Natural killer cell (primary cell): ENCODE data around the gene NSMCE3. TPM values are rescaled to one million over a fixed set of nuclear protein-coding genes. Genes with fewer than 3 reads are reported as not detected.

ENCODE experiments used
- ATAC-seq, 3 donors: fragments of 150-1000 bp in 2 of 3; fragments of 200-7000 bp in 1 of 3; cut with Tn5 transposase; 1 replicate in 1 of 3; 2 replicates in 2 of 3; pipeline ENCODE4 v1.10.0; 2021; ENCODE audit warnings: mild to moderate bottlenecking in 2 of 3, moderate library complexity in 2 of 3
- DNase-seq, 2 donors: peaks; one replicate each; pipeline versions ENCODE4 v3.0.0 to v3.0.0-alpha.2; 2013 to 2021; ENCODE audit warnings: mixed read lengths in 1 of 2
- H3K27ac ChIP-seq: one replicate; pipeline ENCODE4 v1.5.1; 2013; ENCODE audit warnings: mild to moderate bottlenecking, low read length
- H3K27me3 ChIP-seq: one replicate; pipeline ENCODE4 v1.6.1; 2013; ENCODE audit warnings: low read length; ENCODE audit not compliant: control insufficient read depth, insufficient read depth
- H3K36me3 ChIP-seq: one replicate; pipeline ENCODE4 v1.6.1; 2013; ENCODE audit warnings: low read length; ENCODE audit not compliant: control insufficient read depth, insufficient read depth
- H3K4me1 ChIP-seq: one replicate; pipeline ENCODE4 v1.6.1; 2013; ENCODE audit warnings: low read length; ENCODE audit not compliant: control insufficient read depth, insufficient read depth
- H3K4me3 ChIP-seq: one replicate; pipeline ENCODE4 v1.5.1; 2013; ENCODE audit warnings: low read length
- H3K9me3 ChIP-seq: one replicate; pipeline ENCODE4 v1.6.1; 2013; ENCODE audit warnings: low read length; ENCODE audit not compliant: control insufficient read depth, insufficient read depth
- H3K27ac Mint-ChIP-seq, 2 donors: one replicate each; pipeline ENCODE4 v1.8.0; 2022; ENCODE audit warnings: mild to moderate bottlenecking in 2 of 2, mixed read lengths in 2 of 2, moderate library complexity in 1 of 2
- H3K27me3 Mint-ChIP-seq, 2 donors: one replicate each; pipeline ENCODE4 v1.8.0; 2022; ENCODE audit warnings: low read depth in 2 of 2, mixed read lengths in 2 of 2
- H3K36me3 Mint-ChIP-seq: one replicate; pipeline ENCODE4 v1.8.0; 2022; ENCODE audit warnings: mixed read lengths
- H3K4me1 Mint-ChIP-seq, 2 donors: one replicate each; pipeline ENCODE4 v1.8.0; 2022; ENCODE audit warnings: mixed read lengths in 2 of 2
- H3K4me3 Mint-ChIP-seq: one replicate; pipeline ENCODE4 v1.8.0; 2022; ENCODE audit warnings: mild to moderate bottlenecking, moderate library complexity, mixed read lengths
- H3K9me3 Mint-ChIP-seq, 2 donors: one replicate each; pipeline ENCODE4 v1.8.0; 2022; ENCODE audit warnings: mixed read lengths in 2 of 2
- WGBS: methylation state at CpG from one replicate; pipeline ENCODE4 v1.1.7; 2013; ENCODE audit warnings: missing lambda C conversion rate; ENCODE audit not compliant: insufficient coverage; 5-methylcytosine and 5-hydroxymethylcytosine counted together
- intact Hi-C: fragments of 100-400 bp; cut with micrococcal nuclease; formaldehyde crosslinking; loops from one replicate; pipeline ENCODE4 v1.14.2; 2022
- total RNA-seq, 4 donors: library from RNA; stranded (reverse); fragments of 120-200 nt in 1 of 4; gene quantifications; one replicate each; pipeline versions ENCODE4 v1.2.3 to v1.2.4, GENCODE V29; 2013 to 2022
- TF ChIP-seq, protein P1 (sequence below): fragments of 200-600 bp; IDR thresholded peaks from one replicate; pipeline ENCODE4 v1.8.0; 2022; ENCODE audit warnings: antibody characterized with exemption

NSMCE3 gene
- total RNA-seq, 3 donors from 2014 or later (not counting 1 experiment from before 2014, with no cell fraction given), result 20.6 to 28.0 (median 22.0) TPM

DNA sequence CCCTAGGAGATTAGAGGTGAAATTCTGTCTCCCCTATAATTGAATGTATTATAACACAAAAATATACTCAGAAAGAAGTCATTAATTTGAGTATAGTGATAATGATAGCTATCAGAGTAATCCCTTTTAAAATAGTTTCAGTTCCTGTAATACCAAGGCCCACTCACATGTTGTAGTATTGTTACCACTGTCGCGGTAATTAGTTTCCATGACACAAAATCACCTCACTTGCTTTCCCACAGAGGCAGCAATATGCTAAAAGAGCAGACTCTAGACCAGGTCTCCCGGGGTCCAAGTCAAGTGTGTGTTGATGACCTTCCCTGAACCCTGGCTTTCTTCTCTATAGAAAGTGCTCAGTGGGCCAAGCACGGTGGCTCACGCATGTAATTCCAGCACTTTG is 39.5 kb upstream of the NSMCE3 start:
- 92% methylated on average over 5 of the region's 5 CpGs for WGBS
- Mint-ChIP-seq H3K27ac (no peak overlapping the region), H3K27me3 (peaks cover 20 to 34% of the 10 kb centered on the region in 2 donors), H3K9me3 (no peaks in the 10 kb centered on the region), H3K4me3 (no peak overlapping the region), H3K4me1 (no peaks in the 10 kb centered on the region), H3K36me3 (no peaks in the 10 kb centered on the region)
- H3K36me3 ChIP-seq, result no peaks in the 10 kb centered on the region
- no peak for ATAC-seq
- no peaks in the 10 kb centered on the region for H3K4me1 ChIP-seq
- H3K27me3 ChIP-seq, result no peaks in the 10 kb centered on the region
- no peak overlapping the region for H3K27ac ChIP-seq
- no peak for DNase-seq
- intact Hi-C loops, result no loop called here
- no peak overlapping the region for H3K4me3 ChIP-seq
- no peaks in the 10 kb centered on the region for H3K9me3 ChIP-seq
- TF ChIP-seq, protein P1, sequence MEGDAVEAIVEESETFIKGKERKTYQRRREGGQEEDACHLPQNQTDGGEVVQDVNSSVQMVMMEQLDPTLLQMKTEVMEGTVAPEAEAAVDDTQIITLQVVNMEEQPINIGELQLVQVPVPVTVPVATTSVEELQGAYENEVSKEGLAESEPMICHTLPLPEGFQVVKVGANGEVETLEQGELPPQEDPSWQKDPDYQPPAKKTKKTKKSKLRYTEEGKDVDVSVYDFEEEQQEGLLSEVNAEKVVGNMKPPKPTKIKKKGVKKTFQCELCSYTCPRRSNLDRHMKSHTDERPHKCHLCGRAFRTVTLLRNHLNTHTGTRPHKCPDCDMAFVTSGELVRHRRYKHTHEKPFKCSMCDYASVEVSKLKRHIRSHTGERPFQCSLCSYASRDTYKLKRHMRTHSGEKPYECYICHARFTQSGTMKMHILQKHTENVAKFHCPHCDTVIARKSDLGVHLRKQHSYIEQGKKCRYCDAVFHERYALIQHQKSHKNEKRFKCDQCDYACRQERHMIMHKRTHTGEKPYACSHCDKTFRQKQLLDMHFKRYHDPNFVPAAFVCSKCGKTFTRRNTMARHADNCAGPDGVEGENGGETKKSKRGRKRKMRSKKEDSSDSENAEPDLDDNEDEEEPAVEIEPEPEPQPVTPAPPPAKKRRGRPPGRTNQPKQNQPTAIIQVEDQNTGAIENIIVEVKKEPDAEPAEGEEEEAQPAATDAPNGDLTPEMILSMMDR, result no peak

DNA sequence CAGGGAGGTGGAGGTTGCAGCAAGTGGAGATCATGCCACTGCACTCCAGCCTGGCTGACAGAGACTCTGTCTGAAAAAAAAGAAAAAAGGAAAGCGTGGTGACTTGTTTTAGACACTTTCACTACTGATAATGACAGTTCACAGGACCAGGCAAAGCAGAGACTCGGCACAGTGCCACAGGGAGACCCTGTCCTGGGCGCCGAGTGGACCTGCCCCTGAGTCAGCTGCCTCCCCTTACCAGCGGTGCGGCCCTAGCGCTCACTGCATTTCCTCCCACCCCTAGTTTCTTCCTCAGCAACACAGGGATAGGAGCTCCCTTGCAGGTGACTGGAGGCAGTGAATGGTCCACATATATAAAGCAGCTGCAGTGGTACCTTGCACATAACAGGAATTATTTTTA is 38.7 kb upstream of the NSMCE3 start:
- Mint-ChIP-seq H3K4me3 (no peak overlapping the region), H3K4me1 (no peaks in the 10 kb centered on the region), H3K9me3 (no peaks in the 10 kb centered on the region), H3K27me3 (peaks cover 15 to 34% of the 10 kb centered on the region in 2 donors), H3K27ac (no peak overlapping the region), H3K36me3 (no peaks in the 10 kb centered on the region)
- TF ChIP-seq, protein P1, result no peak
- 89% methylated on average over 7 of the region's 7 CpGs for WGBS
- ATAC-seq (no peak), DNase-seq (no peak)
- no peaks in the 10 kb centered on the region for H3K9me3 ChIP-seq
- no peaks in the 10 kb centered on the region for H3K36me3 ChIP-seq
- intact Hi-C loops, result no loop called here
- no peaks in the 10 kb centered on the region for H3K4me1 ChIP-seq
- H3K27ac ChIP-seq, result no peak overlapping the region
- H3K27me3 ChIP-seq, result no peaks in the 10 kb centered on the region
- H3K4me3 ChIP-seq, result no peak overlapping the region

DNA sequence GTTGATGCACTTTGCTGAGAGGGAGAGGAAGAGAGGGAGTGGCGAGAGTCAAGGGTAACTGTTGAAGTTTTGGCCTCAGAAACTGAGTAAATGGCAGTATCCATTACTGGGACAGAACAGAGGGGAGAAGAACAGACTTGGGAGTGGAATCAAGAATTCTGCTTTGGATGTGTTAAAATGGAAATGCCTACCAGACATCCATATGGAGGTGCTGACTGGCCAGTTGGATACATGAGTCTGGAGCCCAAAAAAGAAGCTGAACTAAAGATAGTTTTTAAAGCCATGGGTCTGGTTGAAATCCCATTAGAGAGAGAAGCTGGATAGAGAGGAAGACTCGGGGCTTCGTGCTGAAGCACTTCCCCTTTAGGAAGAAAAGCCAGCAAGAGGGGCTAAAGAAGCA is 35.9 kb upstream of the NSMCE3 start:
- 47% methylated on average over 3 of the region's 3 CpGs for WGBS
- no peaks in the 10 kb centered on the region for H3K9me3 Mint-ChIP-seq
- H3K36me3 Mint-ChIP-seq, result no peaks in the 10 kb centered on the region
- no peak overlapping the region for H3K27ac Mint-ChIP-seq
- no peak overlapping the region for H3K27ac ChIP-seq
- no peaks in the 10 kb centered on the region for H3K4me1 ChIP-seq
- TF ChIP-seq, protein P1, result no peak
- H3K4me3 Mint-ChIP-seq, result no peak overlapping the region
- ATAC-seq (no peak), DNase-seq (no peak)
- intact Hi-C loops, result no loop called here
- no peaks in the 10 kb centered on the region for H3K4me1 Mint-ChIP-seq
- H3K9me3 ChIP-seq, result no peaks in the 10 kb centered on the region
- peaks cover 15 to 23% of the 10 kb centered on the region in 2 donors for H3K27me3 Mint-ChIP-seq
- no peaks in the 10 kb centered on the region for H3K27me3 ChIP-seq
- H3K36me3 ChIP-seq, result no peaks in the 10 kb centered on the region
- H3K4me3 ChIP-seq, result no peak overlapping the region

DNA sequence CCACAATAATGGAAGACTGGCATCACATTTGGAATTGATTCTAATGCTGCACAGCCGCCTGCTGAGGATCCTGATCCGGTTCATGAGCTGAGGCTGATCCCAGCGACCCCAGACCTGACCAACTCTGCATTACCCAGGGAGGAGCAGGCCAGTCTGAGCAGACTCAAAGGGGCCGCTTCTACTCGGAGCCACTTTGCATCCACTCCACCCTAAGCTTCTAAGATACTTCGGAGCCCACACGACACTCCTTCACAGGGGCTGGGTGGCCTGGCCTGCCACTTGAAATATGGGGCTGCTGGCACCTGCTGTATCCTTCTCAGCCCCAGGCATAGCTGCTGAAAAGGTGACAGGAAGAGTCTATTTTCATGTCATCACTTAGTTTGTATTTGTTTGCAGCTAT is 33.2 kb upstream of the NSMCE3 start:
- no peak overlapping the region for H3K4me3 Mint-ChIP-seq
- H3K27me3 ChIP-seq, result no peaks in the 10 kb centered on the region
- no peaks in the 10 kb centered on the region for H3K9me3 ChIP-seq
- H3K9me3 Mint-ChIP-seq, result peaks cover 0 to 6% of the 10 kb centered on the region in 2 donors
- H3K4me1 Mint-ChIP-seq, result no peaks in the 10 kb centered on the region
- H3K36me3 ChIP-seq, result no peaks in the 10 kb centered on the region
- peaks cover 17 to 25% of the 10 kb centered on the region in 2 donors for H3K27me3 Mint-ChIP-seq
- WGBS, result 87% methylated on average over 7 of the region's 7 CpGs
- H3K4me1 ChIP-seq, result no peaks in the 10 kb centered on the region
- TF ChIP-seq, protein P1, result no peak
- H3K4me3 ChIP-seq, result no peak overlapping the region
- intact Hi-C loops, result no loop called here
- H3K27ac Mint-ChIP-seq, result no peak overlapping the region
- no peak for DNase-seq
- H3K27ac ChIP-seq, result no peak overlapping the region
- no peaks in the 10 kb centered on the region for H3K36me3 Mint-ChIP-seq
- ATAC-seq, result no peak
